HG03442 (cell line): ENCODE measurements around the gene CLTCL1.
"Not testable (repeated sequence)": the region's sequence is repeated elsewhere in the genome, so short reads cannot be mapped to it uniquely, and the experiment has no call there.

Experiments used
- ATAC-seq: cut with Tn5 transposase; IDR thresholded peaks from one replicate; pipeline ENCODE4 v1.9.1; 2021; ENCODE audit warnings: mild to moderate bottlenecking, moderate library complexity; ENCODE audit not compliant: unreplicated experiment

The CLTCL1 gene

GRCh38 chr22:19291580-19292457, at the start of gene CLTCL1:
TSS of gene CLTCL1 (minus strand) at chr22:19291719. CDS start at chr22:19291641, 78 bp downstream.
- ATAC-seq = no peak

GRCh38 chr22:19337137-19337536, 45.6 kb upstream of the CLTCL1 start:
- ATAC-seq = no peak

GRCh38 chr22:19336133-19337075, 44.9 kb upstream of the CLTCL1 start:
- no peak for ATAC-seq

GRCh38 chr22:19331975-19332374, 40.5 kb upstream of the CLTCL1 start:
- no peak for ATAC-seq

GRCh38 chr22:19331474-19331873, 40.0 kb upstream of the CLTCL1 start:
- no peak for ATAC-seq

GRCh38 chr22:19330865-19331418, 39.4 kb upstream of the CLTCL1 start:
- no peak for ATAC-seq

GRCh38 chr22:19330205-19330604, 38.7 kb upstream of the CLTCL1 start:
- ATAC-seq = not testable (repeated sequence)

- no peak for ATAC-seq
Observed at GRCh38 chr22:19329454-19329853, 37.9 kb upstream of the CLTCL1 start.

GRCh38 chr22:19325296-19325948, 33.9 kb upstream of the CLTCL1 start:
- no peak for ATAC-seq

- ATAC-seq = not testable (repeated sequence)
Observed at GRCh38 chr22:19323420-19323819, 31.9 kb upstream of the CLTCL1 start.

- ATAC-seq = no peak
Observed at GRCh38 chr22:19321757-19322156, 30.2 kb upstream of the CLTCL1 start.

- not testable (repeated sequence) for ATAC-seq
Observed at GRCh38 chr22:19320136-19320535, 28.6 kb upstream of the CLTCL1 start.

- no peak for ATAC-seq
Observed at GRCh38 chr22:19319281-19319680, 27.8 kb upstream of the CLTCL1 start.

- no peak for ATAC-seq
Observed at GRCh38 chr22:19317865-19318264, 26.3 kb upstream of the CLTCL1 start.

GRCh38 chr22:19307872-19308271, 16.4 kb upstream of the CLTCL1 start:
- no peak for ATAC-seq

GRCh38 chr22:19306535-19306934, 15.0 kb upstream of the CLTCL1 start:
- ATAC-seq = not testable (repeated sequence)

GRCh38 chr22:19304547-19304946, 13.0 kb upstream of the CLTCL1 start:
- no peak for ATAC-seq

GRCh38 chr22:19303785-19304184, 12.3 kb upstream of the CLTCL1 start:
- ATAC-seq = no peak

- no peak for ATAC-seq
Observed at GRCh38 chr22:19295733-19296132, 4.2 kb upstream of the CLTCL1 start.

GRCh38 chr22:19292458-19293230, 1.1 kb upstream of the CLTCL1 start:
- ATAC-seq = no peak
